RKO (cell line): Measurements from ENCODE around the gene GNAS-AS1.

Experiments used
- DNase-seq: peaks from one replicate; pipeline ENCODE4 v3.0.0-alpha.2; 2016; ENCODE audit warnings: low spot score

The GNAS-AS1 gene

DNA sequence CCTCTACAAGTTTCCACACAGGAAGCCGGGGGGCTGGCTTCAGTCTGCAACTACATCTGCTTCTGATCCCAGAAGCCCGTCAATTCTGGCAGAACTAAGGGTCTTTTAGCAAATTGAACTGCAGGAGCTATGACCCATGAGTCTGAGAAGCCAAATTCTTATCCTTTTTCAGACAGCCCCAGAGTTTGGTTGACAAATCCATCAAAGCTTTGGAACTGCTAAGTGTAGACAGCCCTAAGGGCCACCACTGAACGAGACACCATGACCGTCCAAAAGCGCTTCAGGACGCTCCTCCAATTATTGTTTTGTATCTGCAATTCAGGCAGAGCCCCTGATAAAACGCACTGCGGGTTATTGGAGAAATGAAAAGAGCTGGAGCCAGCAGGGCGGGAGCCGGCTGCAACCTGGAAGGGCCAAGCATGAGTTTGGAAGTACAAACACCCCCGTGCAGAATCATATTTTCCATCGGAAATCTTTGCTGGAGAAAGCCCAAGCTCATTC, 67.1 kb downstream of the GNAS-AS1 start:
- DNase-seq = no peak

DNA sequence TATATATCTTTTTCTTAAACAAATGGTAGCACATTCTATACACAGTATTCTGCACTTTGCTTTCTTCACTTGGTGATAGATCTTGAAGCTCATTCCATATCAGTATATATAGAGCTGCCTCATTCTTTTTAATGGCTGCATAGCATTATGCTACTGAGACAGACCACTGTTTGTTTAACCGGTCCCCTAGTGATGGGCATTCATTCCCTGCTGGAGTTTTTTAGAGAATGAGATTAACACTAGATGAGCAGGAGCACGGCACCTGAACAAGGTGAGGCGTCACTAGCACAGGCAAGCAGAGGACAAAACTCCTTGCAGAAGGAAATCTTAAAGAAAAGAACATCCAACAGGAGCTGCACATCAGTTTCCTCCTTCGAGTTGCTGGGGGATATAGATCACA, 69.6 kb downstream of the GNAS-AS1 start:
- DNase-seq = no peak

DNA sequence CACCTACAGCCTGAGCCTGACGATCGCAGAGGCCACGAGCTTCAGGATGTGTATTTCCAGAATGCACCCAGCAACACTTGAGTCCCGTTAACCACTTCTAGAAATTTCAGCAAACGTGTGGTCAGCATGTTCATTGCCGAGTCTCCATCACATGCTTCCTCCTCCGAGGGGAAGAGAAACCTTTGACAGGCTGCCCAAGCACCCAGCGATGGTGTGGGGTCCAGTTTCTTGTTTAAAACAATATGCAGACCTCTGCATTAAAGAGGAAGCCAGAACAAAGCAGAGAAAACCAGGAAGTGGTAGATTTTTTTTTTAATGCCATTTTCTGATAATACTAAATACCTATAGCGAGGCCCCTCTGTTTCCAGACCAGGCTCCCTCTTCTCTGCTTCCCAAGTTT, 71.9 kb downstream of the GNAS-AS1 start:
- no peak for DNase-seq

GRCh38 chr20:58777657-58778056, 73.0 kb downstream of the GNAS-AS1 start:
- no peak for DNase-seq

DNA sequence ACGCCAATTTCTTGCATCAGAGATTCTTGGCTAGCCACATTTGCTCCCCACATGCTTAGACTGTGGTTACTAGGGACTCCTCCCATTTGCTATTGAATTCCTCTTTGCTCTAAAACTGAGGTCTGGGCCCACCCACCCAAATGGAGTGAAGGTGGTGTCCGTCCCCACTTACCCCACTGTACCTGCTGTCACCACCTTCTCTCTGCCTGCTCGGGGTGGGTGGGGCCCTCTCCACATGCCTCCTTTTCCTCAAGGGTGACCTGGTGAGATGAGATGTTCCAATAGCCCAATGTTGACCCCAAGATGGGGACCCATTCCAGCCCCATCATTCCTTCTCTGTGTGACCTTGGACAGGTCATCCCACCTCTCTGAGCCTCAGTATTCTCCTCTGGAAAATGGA, 74.6 kb downstream of the GNAS-AS1 start:
- no peak for DNase-seq

DNA sequence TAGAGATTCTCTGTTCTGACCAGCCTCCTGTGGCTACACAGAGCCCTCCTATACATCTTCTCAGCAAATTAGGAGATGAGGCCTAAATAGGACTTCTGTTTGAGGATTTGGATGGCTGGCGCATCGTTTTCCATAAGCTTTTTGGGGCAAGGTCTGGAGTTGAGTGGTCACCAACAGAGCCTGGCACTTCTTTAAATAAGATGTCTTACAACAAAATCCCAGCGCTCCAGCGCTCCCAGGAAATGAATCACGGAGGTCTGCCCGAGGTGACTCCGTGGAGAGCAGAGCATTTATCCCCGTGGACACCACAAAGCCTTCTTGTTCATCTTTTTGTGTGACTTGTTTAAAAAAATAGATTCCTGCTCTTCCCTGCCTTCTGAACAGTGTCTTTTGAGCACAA, 75.3 kb downstream of the GNAS-AS1 start:
- DNase-seq = no peak

- no peak for DNase-seq
Observed at GRCh38 chr20:58774667-58775263, 75.9 kb downstream of the GNAS-AS1 start.

DNA sequence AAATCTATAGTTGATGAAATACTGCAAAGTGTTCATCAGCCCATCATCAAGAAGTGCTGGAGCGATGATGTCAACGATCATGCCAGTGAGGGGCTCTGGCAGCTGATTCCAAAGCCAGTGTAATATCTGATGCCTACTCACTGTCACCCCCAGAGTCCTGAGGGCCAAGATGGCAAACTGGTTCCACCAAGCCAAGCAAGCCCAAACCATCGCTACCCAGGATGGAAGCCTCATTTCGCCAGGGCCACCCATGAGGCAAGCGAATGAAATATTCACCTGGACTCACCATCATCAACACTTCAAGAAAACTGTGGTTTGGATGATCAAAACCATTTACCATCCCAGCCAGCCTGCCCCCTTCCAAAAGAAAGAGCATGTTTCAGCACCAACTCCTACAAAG, 76.5 kb downstream of the GNAS-AS1 start:
- DNase-seq = no peak

DNA sequence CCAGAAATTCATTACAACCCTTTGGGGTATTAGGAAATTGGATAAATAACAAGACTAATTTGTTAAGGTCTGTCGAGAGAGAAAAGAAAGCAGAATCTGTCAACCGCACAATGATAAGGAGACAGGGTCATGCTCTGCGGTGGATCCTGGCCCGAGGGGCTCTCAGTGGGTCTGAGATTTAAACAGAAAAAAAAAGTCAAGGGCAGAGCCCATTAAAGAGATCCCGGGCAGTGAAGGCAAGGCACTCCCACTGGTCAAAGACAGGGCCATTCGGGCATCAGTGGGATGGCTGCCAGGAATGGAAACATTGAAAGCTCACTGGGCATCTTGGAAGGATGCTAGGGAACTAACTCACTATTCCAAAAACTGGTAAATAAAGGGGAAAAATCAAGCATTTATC, 77.9 kb downstream of the GNAS-AS1 start:
- no peak for DNase-seq
